LNCaP clone FGC (cell line): ENCODE data around the gene HCFC1.
A peak's percentile ranks its signal among the peaks of the same experiment; 100 is the strongest.

ENCODE experiments used
- DNase-seq: peaks from one replicate; pipeline ENCODE4 v3.0.0-alpha.2; 2011; ENCODE audit warnings: low read depth
- H3K4me3 ChIP-seq: 2 replicates; pipeline ENCODE4 v1.5.1; 2011; ENCODE audit warnings: mild to moderate bottlenecking, low read depth, low read length, control low read depth
- CTCF ChIP-seq: IDR thresholded peaks from 2 replicates; pipeline ENCODE4 v1.5.1; 2012; ENCODE audit warnings: mild to moderate bottlenecking; ENCODE audit not compliant: control insufficient read depth, insufficient read depth; ENCODE audit errors: extremely low read depth

The HCFC1 gene

GRCh38 chrX:153944140-153944799 is 27.3 kb downstream of the HCFC1 start, which contains the start of gene RENBP:
RENBP (minus strand) TSS chrX:153944643; CDS start chrX:153944610, 33 bp downstream.
- DNase-seq, result no peak
- H3K4me3 ChIP-seq, result no peak within 1 kb of the TSS
- no peak for TF ChIP-seq CTCF

- no peak for DNase-seq
- TF ChIP-seq CTCF, result no peak
- H3K4me3 ChIP-seq, result no peak overlapping the region
Observed at GRCh38 chrX:153941336-153942252, 30.0 kb downstream of the HCFC1 start.

- no peak for DNase-seq
- H3K4me3 ChIP-seq, result no peak overlapping the region
- TF ChIP-seq CTCF, result no peak
Observed at GRCh38 chrX:153939573-153939972, 32.0 kb downstream of the HCFC1 start.

- H3K4me3 ChIP-seq, result no peak overlapping the region
- DNase-seq, result no peak
- TF ChIP-seq CTCF, result no peak
Observed at GRCh38 chrX:153938226-153938786, 33.3 kb downstream of the HCFC1 start.

GRCh38 chrX:153937056-153937455 is 34.6 kb downstream of the HCFC1 start:
- H3K4me3 ChIP-seq, result no peak overlapping the region
- DNase-seq, result no peak
- no peak for TF ChIP-seq CTCF

- H3K4me3 ChIP-seq, result peak overlapping the region; percentile 42
- DNase-seq, result no peak
- TF ChIP-seq CTCF, result no peak
Observed at GRCh38 chrX:153935326-153935851, 36.2 kb downstream of the HCFC1 start.
